ENCODE data around the gene MCM7. TPM values are rescaled to one million over a fixed set of nuclear protein-coding genes. Genes with fewer than 3 reads are reported as not detected.

MCM7 gene
- total and polyA plus RNA-seq, 2 donors (not counting 1 experiment from before 2014, with no cell fraction given) = 24.4 to 34.3 TPM

GRCh38 chr7:100063376-100063775 lies 37.8 kb downstream of the MCM7 start:
- no peak for DNase-seq (ENCODE audit: low read depth in 2 of 2)
- H3K9ac ChIP-seq (ENCODE audit: insufficient read depth, low read length) = no peak overlapping the region
- H3K4me2 ChIP-seq (ENCODE audit: extremely low read depth, insufficient read depth, low read length) = no peak overlapping the region
- H3K9me3 ChIP-seq (ENCODE audit: control insufficient read depth, insufficient read depth, low read depth, low read length) = no peaks in the 10 kb centered on the region
- H3K79me2 ChIP-seq (ENCODE audit: control insufficient read depth, insufficient read depth, low read length) = no peaks in the 10 kb centered on the region
- TF ChIP-seq EZH2 (IDR thresholded peaks at IDR 0.05; ENCODE audit: low read length, missing control alignments) (no peak), CTCF (conservative IDR thresholded peaks at IDR 0.05 in 1 of 2, IDR thresholded peaks at IDR 0.05 in 1 of 2; ENCODE audit: low read depth in 1 of 2, low read length in 2 of 2) (no peak)
- peaks cover 6% of the 10 kb centered on the region for H3K36me3 ChIP-seq (ENCODE audit: control insufficient read depth, insufficient read depth, low read length)
- H3K4me3 ChIP-seq (replicated peaks in 1 of 4; ENCODE audit: control extremely low read depth in 1 of 4, insufficient read depth in 1 of 4, low read depth in 3 of 4, low read length in 4 of 4) = no peak overlapping the region
- peaks cover 6% of the 10 kb centered on the region for H3K4me1 ChIP-seq (ENCODE audit: control insufficient read depth, extremely low read depth, insufficient read depth, low read length)
- no peak overlapping the region for H3K27ac ChIP-seq (ENCODE audit: insufficient read depth, low read length)
- H3K27me3 ChIP-seq (ENCODE audit: control insufficient read depth, insufficient read depth, low read length) = no peaks in the 10 kb centered on the region
- no peak overlapping the region for H2AFZ ChIP-seq (ENCODE audit: low read length)
- no peaks in the 10 kb centered on the region for H4K20me1 ChIP-seq (ENCODE audit: control insufficient read depth, extremely low read depth, insufficient read depth, low read length)

- no peak overlapping the region for H3K4me2 ChIP-seq (ENCODE audit: extremely low read depth, insufficient read depth, low read length)
- no peaks in the 10 kb centered on the region for H3K79me2 ChIP-seq (ENCODE audit: control insufficient read depth, insufficient read depth, low read length)
- H3K36me3 ChIP-seq (ENCODE audit: control insufficient read depth, insufficient read depth, low read length) = peaks cover 12% of the 10 kb centered on the region
- no peak overlapping the region for H3K9ac ChIP-seq (ENCODE audit: insufficient read depth, low read length)
- peaks cover 6% of the 10 kb centered on the region for H3K4me1 ChIP-seq (ENCODE audit: control insufficient read depth, extremely low read depth, insufficient read depth, low read length)
- no peaks in the 10 kb centered on the region for H3K9me3 ChIP-seq (ENCODE audit: control insufficient read depth, insufficient read depth, low read depth, low read length)
- no peak overlapping the region for H2AFZ ChIP-seq (ENCODE audit: low read length)
- H3K27me3 ChIP-seq (ENCODE audit: control insufficient read depth, insufficient read depth, low read length) = no peaks in the 10 kb centered on the region
- TF ChIP-seq EZH2 (IDR thresholded peaks at IDR 0.05; ENCODE audit: low read length, missing control alignments) = no peak
- no peak for DNase-seq (ENCODE audit: low read depth in 2 of 2)
- H3K4me3 ChIP-seq (replicated peaks in 1 of 4; ENCODE audit: control extremely low read depth in 1 of 4, insufficient read depth in 1 of 4, low read depth in 3 of 4, low read length in 4 of 4) = no peak overlapping the region
- no peak overlapping the region for H3K27ac ChIP-seq (ENCODE audit: insufficient read depth, low read length)
- H4K20me1 ChIP-seq (ENCODE audit: control insufficient read depth, extremely low read depth, insufficient read depth, low read length) = no peaks in the 10 kb centered on the region
Observed at GRCh38 chr7:100061518-100062193, 39.5 kb downstream of the MCM7 start.

- TF ChIP-seq EZH2 (IDR thresholded peaks at IDR 0.05; ENCODE audit: low read length, missing control alignments) (no peak), CTCF (conservative IDR thresholded peaks at IDR 0.05 in 1 of 2, IDR thresholded peaks at IDR 0.05 in 1 of 2; ENCODE audit: low read depth in 1 of 2, low read length in 2 of 2) (no peak)
- H3K36me3 ChIP-seq (ENCODE audit: control insufficient read depth, insufficient read depth, low read length) = peaks cover 10% of the 10 kb centered on the region
Observed at GRCh38 chr7:100059251-100059739, 41.9 kb downstream of the MCM7 start.

More at GRCh38 chr7:100059251-100059739, 41.9 kb downstream of the MCM7 start:
- Histone ChIP-seq H3K27ac (ENCODE audit: insufficient read depth, low read length) (no peak overlapping the region), H2AFZ (ENCODE audit: low read length) (no peak overlapping the region), H3K27me3 (ENCODE audit: control insufficient read depth, insufficient read depth, low read length) (no peaks in the 10 kb centered on the region), H3K4me1 (ENCODE audit: control insufficient read depth, extremely low read depth, insufficient read depth, low read length) (no peaks in the 10 kb centered on the region), H3K79me2 (ENCODE audit: control insufficient read depth, insufficient read depth, low read length) (no peaks in the 10 kb centered on the region), H3K9me3 (ENCODE audit: control insufficient read depth, insufficient read depth, low read depth, low read length) (no peaks in the 10 kb centered on the region), H4K20me1 (ENCODE audit: control insufficient read depth, extremely low read depth, insufficient read depth, low read length) (no peaks in the 10 kb centered on the region), H3K4me2 (ENCODE audit: extremely low read depth, insufficient read depth, low read length) (no peak overlapping the region), H3K4me3 (replicated peaks in 1 of 4; ENCODE audit: control extremely low read depth in 1 of 4, insufficient read depth in 1 of 4, low read depth in 3 of 4, low read length in 4 of 4) (no peak overlapping the region), H3K9ac (ENCODE audit: insufficient read depth, low read length) (no peak overlapping the region)
- DNase-seq (ENCODE audit: low read depth in 2 of 2) = no peak

All from fibroblast of lung (primary cell).